ENCODE results near the gene FAM3C.
A peak's percentile ranks its signal among the peaks of the same experiment; 100 is the strongest.
"Not testable (repeated sequence)": the region's sequence is repeated elsewhere in the genome, so short reads cannot be mapped to it uniquely, and the experiment has no call there.

Gene FAM3C

GRCh38 chr7:121430558-121430957 lies 34.5 kb upstream of the FAM3C start:
- TF ChIP-seq, protein P1, sequence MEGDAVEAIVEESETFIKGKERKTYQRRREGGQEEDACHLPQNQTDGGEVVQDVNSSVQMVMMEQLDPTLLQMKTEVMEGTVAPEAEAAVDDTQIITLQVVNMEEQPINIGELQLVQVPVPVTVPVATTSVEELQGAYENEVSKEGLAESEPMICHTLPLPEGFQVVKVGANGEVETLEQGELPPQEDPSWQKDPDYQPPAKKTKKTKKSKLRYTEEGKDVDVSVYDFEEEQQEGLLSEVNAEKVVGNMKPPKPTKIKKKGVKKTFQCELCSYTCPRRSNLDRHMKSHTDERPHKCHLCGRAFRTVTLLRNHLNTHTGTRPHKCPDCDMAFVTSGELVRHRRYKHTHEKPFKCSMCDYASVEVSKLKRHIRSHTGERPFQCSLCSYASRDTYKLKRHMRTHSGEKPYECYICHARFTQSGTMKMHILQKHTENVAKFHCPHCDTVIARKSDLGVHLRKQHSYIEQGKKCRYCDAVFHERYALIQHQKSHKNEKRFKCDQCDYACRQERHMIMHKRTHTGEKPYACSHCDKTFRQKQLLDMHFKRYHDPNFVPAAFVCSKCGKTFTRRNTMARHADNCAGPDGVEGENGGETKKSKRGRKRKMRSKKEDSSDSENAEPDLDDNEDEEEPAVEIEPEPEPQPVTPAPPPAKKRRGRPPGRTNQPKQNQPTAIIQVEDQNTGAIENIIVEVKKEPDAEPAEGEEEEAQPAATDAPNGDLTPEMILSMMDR (IDR thresholded peaks at IDR 0.05; ENCODE audit: unreplicated experiment in 3 of 3), result no peak
- no peaks in the 10 kb centered on the region for H3K9me3 Mint-ChIP-seq
- no peaks in the 10 kb centered on the region for H3K36me3 Mint-ChIP-seq (ENCODE audit: low read depth)
- H3K27me3 Mint-ChIP-seq (ENCODE audit: low read depth), result no peaks in the 10 kb centered on the region
- peak overlapping the region in 1 of 3 experiments; percentile 11 for H3K27ac Mint-ChIP-seq
- H3K4me3 Mint-ChIP-seq, result no peak overlapping the region
- no peaks in the 10 kb centered on the region for H3K4me1 Mint-ChIP-seq

- H3K4me1 Mint-ChIP-seq, result no peaks in the 10 kb centered on the region
- no peaks in the 10 kb centered on the region for H3K27me3 Mint-ChIP-seq (ENCODE audit: low read depth)
- TF ChIP-seq, protein P1 (IDR thresholded peaks at IDR 0.05; ENCODE audit: unreplicated experiment in 3 of 3), result no peak
- H3K4me3 Mint-ChIP-seq, result no peak overlapping the region
- H3K36me3 Mint-ChIP-seq (ENCODE audit: low read depth), result no peaks in the 10 kb centered on the region
- H3K27ac Mint-ChIP-seq, result peak overlapping the region in 1 of 3 experiments; percentile 79
- no peaks in the 10 kb centered on the region for H3K9me3 Mint-ChIP-seq
These were observed 33.7 kb upstream of the FAM3C start for GRCh38 chr7:121429798-121430197.

DNA sequence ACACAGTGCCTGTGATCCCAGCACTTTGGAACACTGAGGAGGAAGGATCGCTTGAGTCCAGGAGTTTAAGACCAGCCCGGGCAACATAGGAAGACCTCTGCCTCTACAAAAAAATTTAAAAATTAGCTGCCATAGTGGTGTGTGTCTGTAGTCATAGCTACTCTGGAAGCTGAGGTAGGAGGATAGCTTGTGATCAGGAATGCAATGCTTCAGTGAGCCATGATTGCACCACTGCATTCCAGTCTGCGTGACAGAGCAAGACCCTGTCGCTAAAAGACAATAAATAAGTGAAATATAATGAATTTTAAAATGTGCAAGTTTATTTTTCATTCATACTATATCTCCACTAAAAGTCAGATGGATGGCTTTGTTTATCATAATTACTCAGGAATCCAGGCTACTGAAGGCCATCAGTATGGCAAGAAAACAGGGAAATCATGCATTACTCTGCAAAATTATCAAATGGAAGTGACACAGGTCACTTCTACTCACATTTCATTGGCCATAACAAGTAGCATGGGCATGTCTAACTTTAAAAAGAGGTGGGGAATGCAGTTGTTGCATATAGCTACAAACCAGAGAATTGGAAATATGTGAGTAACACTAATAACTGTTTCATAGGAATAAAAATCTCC lies 32.9 kb upstream of the FAM3C start:
- H3K36me3 Mint-ChIP-seq (ENCODE audit: low read depth), result no peaks in the 10 kb centered on the region
- no peaks in the 10 kb centered on the region for H3K27me3 Mint-ChIP-seq (ENCODE audit: low read depth)
- H3K27ac Mint-ChIP-seq, result peak overlapping the region; percentile 15 to 79 (median 24)
- H3K4me1 Mint-ChIP-seq, result no peaks in the 10 kb centered on the region
- no peak overlapping the region for H3K4me3 Mint-ChIP-seq
- no peaks in the 10 kb centered on the region for H3K9me3 Mint-ChIP-seq
- TF ChIP-seq, protein P1 (IDR thresholded peaks at IDR 0.05; ENCODE audit: unreplicated experiment in 3 of 3), result no peak

DNA sequence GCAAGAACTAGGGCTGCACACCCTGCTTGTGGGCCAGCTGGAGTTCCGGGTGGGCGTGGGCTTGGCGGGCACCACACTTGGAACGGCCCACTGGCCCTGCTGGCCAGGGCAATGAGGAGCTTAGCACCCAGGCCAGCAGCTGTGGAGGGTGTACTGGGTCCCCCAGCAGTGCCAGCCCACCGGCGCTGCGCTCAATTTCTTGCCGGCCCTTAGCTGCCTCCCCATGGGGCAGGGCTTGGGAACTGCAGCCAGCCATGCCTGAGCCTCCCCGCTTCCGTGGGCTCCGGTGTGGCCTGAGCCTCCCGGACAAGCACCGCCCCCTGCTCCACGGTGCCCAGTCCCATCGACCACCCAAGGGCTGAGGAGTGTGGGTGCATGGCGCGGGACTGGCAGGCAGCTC lies 25.6 kb upstream of the FAM3C start:
- not testable (repeated sequence) for H3K27me3 Mint-ChIP-seq (ENCODE audit: low read depth); H3K36me3 Mint-ChIP-seq (ENCODE audit: low read depth); H3K4me3 Mint-ChIP-seq; H3K4me1 Mint-ChIP-seq; H3K9me3 Mint-ChIP-seq; H3K27ac Mint-ChIP-seq

- H3K4me1 Mint-ChIP-seq, result no peaks in the 10 kb centered on the region
- H3K27ac Mint-ChIP-seq, result no peak overlapping the region
- no peaks in the 10 kb centered on the region for H3K36me3 Mint-ChIP-seq (ENCODE audit: low read depth)
- H3K27me3 Mint-ChIP-seq (ENCODE audit: low read depth), result no peaks in the 10 kb centered on the region
- no peak overlapping the region for H3K4me3 Mint-ChIP-seq
- no peaks in the 10 kb centered on the region for H3K9me3 Mint-ChIP-seq
- TF ChIP-seq, protein P1 (IDR thresholded peaks at IDR 0.05; ENCODE audit: unreplicated experiment in 3 of 3), result no peak
These were observed 24.9 kb upstream of the FAM3C start for GRCh38 chr7:121420976-121421375.

GRCh38 chr7:121419201-121420148 lies 23.4 kb upstream of the FAM3C start:
- no peaks in the 10 kb centered on the region for H3K9me3 Mint-ChIP-seq
- no peaks in the 10 kb centered on the region for H3K36me3 Mint-ChIP-seq (ENCODE audit: low read depth)
- no peak overlapping the region for H3K4me3 Mint-ChIP-seq
- H3K27me3 Mint-ChIP-seq (ENCODE audit: low read depth), result no peaks in the 10 kb centered on the region
- TF ChIP-seq, protein P1 (IDR thresholded peaks at IDR 0.05; ENCODE audit: unreplicated experiment in 3 of 3), result no peak
- no peaks in the 10 kb centered on the region for H3K4me1 Mint-ChIP-seq
- H3K27ac Mint-ChIP-seq, result no peak overlapping the region
